Stimulated activated CD8-positive, alpha-beta memory T cell treated with anti-CD3 and anti-CD28 coated beads, Interleukin-12 subunit alpha, Interleukin-12 subunit beta, amount 100 ng/mL, for 1 hour (primary cell): ENCODE data around the gene GAB1.
A peak's percentile ranks its signal among the peaks of the same experiment; 100 is the strongest.

Experiments used
- DNase-seq: peaks from one replicate; pipeline ENCODE4 v3.0.0-alpha.2; 2020; ENCODE audit warnings: low read depth

GAB1 gene

DNA sequence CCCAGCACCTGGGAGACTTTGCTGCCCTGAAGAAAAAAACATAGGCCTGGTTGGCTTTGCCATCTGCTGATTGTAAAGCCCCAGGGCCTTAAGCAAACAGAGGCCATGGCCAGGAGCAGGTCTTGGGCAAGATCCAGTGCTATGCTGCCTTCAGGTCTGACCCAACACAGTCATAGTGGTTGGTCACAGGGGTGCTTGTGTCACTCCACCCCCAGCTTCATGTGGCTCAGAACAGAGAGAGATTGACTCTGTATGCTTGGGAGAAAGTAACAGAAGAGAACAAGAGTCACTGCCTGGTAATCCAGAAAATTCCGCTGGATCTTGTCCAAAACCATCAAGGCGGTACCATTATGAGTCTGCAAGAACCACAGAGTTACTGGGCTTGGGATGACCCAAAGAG is 152.4 kb downstream of the GAB1 start:
- DNase-seq: no peak

DNA sequence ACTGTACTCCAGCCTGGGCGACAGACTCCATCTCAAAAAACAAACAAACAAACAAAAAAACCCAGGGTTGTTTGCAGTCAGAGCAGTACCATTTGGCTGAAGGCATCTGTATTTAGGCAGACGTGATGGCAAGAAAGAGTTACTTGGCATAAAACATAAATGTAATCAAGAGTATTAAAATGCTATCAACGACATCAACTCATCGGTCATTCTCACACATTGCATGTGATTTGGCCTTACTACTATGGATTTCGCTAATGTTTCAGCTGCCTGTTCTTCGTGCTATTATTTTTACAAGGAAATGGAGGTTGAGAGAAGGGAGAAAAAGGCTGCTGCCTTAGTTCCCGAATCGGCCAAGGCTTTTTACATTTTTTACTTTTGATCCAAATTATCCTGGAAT is 161.3 kb downstream of the GAB1 start:
- no peak for DNase-seq

DNA sequence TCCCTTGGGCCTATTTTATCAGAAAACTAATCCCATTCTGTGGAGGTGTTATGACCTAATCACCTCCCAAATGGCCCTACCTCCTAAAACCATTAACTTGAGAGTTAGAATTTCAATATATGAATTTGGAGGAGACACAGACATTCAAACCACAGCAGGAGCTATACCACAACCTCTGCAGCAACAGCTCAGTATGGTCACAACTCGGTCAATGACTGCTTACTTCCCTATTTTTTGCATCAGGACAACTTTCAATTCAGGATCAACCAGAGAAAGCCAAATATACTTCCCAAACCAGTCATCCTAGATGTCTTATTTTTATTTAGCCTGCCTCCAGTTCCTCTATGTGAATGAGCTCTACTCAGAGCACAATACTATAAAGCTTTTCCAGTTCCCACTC is 165.6 kb downstream of the GAB1 start:
- DNase-seq: no peak

DNA sequence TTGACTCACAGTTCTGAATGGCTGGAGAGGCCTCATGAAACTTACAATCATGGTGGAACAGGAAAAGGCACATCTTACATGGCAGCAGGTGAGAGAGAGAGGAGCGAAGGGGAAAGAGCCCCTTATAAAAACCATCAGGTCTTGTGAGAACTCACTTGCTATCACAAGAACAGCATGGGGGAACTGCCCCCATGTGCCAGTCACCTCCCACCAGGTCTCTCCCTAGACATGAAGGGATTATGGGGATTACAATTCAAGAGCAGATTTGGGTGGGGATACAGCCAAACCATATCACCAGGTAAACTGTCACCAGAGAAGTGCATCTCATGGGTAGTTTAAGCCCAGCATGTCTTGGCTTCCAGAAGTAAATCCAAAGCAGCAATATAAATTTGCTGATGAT is 169.4 kb downstream of the GAB1 start:
- DNase-seq: no peak

DNA sequence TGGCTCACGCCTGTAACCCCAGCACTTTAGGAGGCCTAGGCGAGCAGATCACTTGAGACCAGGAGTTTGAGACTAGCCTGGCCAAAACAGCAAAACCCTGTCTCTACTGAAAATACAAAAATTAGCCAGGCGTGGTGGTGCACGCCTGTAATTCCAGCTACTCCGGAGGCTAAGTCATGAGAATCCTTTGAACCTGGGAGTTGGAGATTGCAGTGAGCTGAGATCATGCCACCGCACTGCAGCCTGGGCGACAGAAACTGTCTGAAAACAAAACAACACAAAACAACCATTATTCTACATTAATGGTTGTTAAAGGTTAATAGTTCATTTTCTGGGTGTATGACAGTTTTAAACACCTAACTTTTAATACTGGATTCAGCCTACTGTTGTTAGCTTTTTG is 175.2 kb downstream of the GAB1 start:
- no peak for DNase-seq

DNA sequence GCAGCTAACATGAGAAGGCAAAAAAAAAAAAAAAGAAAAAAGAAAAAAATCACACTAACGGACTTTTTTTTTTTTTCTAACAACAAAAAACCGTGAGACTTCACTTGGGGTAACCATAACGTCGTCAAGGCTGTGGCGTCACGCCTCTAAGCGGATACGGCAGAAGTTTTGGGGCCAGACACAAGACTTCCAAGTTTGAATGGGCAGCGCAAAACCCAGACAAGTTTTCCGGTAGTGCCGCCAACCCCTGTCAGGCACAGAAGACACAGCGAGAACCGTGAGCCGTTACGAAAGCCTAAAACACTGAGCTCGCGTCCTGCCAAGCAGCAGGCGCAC is 176.3 kb downstream of the GAB1 start:
- DNase-seq: no peak

DNA sequence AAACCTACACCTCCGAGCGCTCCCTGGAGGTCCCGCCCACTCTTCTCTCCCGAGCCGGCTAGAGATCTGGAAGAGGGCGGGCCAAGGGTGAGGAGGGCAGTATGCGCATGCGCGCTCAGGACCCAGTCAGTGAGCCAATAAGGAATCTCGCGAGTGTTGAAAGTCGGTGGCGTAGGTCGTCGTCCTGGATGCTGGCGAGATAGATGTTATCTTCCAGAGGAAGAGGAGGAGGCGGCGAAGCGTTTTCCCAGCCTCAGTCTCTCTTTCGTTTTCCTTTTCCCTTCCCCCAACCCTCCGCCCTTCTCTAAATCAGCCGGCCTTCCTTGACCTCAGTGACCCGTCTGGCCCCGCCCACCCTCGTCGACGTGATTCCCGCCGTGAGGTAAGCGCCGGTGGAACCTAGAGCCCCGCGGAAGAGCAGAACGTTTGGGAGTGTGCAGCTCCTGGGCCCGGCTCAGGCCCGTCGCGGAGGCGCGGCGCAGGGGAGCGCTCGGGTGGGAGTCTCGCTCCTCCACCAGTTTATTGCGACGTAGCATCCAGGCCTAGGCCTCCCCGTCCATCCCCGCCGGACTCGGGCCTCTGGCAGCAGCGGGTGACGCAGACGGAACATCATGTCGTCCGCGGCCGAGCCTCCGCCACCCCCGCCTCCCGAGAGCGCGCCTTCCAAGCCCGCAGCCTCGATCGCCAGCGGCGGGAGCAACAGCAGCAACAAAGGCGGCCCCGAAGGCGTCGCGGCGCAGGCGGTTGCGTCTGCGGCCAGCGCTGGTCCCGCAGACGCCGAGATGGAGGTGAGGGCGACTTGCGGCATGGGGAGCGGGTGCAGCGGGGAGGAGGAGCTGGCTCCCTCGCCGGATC is 176.9 kb downstream of the GAB1 start, which contains the start of gene SMARCA5:
SMARCA5 (plus strand) TSS at position 389 of the 855 bp plus-strand sequence; CDS start at position 612, 223 bp downstream.
- peak; percentile 88 for DNase-seq

DNA sequence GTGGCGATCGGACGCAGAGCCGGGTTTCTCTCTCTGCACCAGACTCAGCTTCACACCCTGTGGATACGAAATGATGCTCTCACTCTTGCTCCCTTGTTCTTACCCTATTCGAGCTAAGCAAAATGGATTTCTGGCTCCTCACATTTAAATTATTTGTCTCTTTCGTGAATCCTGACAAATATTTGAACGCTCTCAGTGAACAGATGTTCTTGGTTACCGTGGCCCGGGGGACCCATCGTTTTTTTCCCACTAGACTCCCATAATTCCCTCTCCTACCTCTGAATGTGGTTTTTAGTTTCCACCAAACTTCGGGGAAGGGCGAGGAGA is 177.5 kb downstream of the GAB1 start:
- DNase-seq: no peak

DNA sequence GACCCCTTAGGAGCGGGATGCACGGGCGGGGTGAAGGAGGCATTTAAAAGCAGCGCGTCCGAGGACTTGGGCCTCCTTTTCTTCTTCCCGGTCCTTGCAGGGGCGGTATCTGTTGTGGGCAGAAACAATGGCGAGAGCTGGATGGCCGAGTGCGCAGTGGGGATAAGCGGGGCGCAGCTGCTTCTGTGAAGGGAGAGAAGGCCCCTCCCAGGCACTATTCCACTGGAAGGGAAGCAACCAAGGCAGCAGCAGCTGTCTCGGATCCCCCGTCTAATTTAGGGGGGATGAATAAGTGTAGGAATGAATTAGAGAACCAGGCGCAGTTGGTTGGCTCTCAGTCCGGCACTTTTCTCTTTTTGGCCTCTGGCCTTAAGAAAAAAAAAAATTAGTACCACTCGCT is 177.8 kb downstream of the GAB1 start:
- DNase-seq: no peak

DNA sequence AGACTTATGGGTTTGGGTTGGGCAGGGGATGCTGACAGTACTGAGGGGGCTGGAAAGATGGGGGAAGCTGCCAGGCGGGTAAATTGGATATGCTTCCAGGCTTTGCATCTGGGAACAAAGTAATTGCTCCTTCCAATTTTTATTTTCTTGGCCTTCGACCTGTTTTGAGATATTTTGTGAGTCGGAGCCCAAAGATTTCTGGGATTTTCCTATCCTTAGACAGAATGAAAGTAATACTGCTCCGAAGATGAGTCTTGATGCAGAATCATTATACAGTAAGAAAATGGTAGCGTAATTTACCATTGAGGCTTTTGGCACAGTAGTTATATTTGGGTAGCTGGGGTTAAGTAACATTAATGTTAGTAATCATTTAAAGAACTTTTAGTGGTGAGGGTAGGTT is 178.2 kb downstream of the GAB1 start:
- DNase-seq: no peak

DNA sequence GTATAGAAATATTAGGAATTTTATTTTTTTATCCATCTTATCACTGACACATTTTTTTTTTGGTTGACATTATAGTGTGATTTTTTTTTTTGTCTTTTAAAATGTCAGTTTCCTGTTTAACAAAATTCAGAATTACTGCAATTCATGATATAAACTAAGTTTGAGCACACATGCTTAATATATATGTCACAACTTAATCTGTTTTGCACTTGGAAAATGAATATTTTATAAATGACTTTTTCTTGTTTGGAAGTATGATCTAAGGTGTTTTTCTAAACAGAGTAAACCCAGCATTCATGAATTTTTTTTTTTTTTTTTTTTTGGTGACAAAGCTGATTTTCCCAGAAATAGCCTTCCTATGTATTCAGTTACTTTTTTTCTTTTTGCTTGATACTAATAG is 179.2 kb downstream of the GAB1 start:
- no peak for DNase-seq

DNA sequence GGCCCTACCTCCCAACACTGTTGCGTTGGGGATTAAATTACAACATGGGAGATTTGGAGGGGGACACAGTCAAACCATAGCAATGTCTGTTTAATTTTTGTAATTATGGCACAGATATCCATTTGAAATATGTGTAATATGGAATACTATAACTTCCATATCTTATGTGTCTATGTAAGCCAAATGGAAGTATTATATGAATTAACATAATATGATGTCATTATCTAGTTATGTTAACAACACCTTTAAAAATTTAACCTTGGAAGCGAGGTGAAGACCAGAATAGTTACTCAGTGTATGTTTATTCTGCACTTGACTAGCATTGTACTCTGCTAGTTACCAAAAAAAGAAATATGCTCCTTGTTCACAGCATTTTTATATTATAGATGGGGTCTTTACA is 181.1 kb downstream of the GAB1 start:
- DNase-seq: no peak
